Pancreas (tissue), 10 donors: ENCODE data around the gene C1QB. TPM values are rescaled to one million over a fixed set of nuclear protein-coding genes. Genes with fewer than 3 reads are reported as not detected.

ENCODE experiments used
- ATAC-seq, 4 donors: fragments of 200-7000 bp; cut with Tn5 transposase; one replicate each; pipeline versions ENCODE4 v1.8.0 to v1.9.1; 2020; ENCODE audit warnings: mild to moderate bottlenecking in 4 of 4, moderate library complexity in 4 of 4
- DNase-seq, 6 donors: peaks; one replicate each; pipeline ENCODE4 v3.0.0-alpha.2; 2020
- FAIRE-seq: peaks from 2 replicates; lab custom pipeline; 2012; peaks lifted over from hg19 to GRCh38; lab: Jason Lieb, UNC
- H3K27ac ChIP-seq, 4 donors: fragments of 200-600 bp; sonication (generic); 1 replicate in 3 of 4; 2 replicates in 1 of 4; pipeline versions ENCODE4 v1.5.0 to v1.8.0; 2020
- H3K27me3 ChIP-seq, 4 donors: fragments of 200-600 bp; one replicate each; pipeline ENCODE4 v1.8.0; 2021
- H3K36me3 ChIP-seq, 3 donors: fragments of 200-600 bp; sonication (generic) in 1 of 3; one replicate each; pipeline versions ENCODE4 v1.5.0 to v1.8.0; 2020 to 2021
- H3K4me1 ChIP-seq, 3 donors: fragments of 200-600 bp; one replicate each; pipeline ENCODE4 v1.8.0; 2021
- H3K4me3 ChIP-seq, 4 donors: fragments of 200-600 bp; sonication (generic) in 2 of 4; one replicate each; pipeline versions ENCODE4 v1.5.0 to v1.8.0; 2020 to 2021
- H3K9me3 ChIP-seq, 4 donors: fragments of 200-600 bp; one replicate each; pipeline ENCODE4 v1.8.0; 2021
- CTCF ChIP-seq, 4 donors: fragments of 200-600 bp; sonication (generic) in 3 of 4; IDR thresholded peaks; one replicate each; pipeline versions ENCODE4 v1.5.0 to v1.8.0; 2021; ENCODE audit warnings: antibody characterized with exemption in 4 of 4
- WGBS, 2 donors: extraction: QIAGEN DNeasy Blood & Tissue Kit; methylation state at CpG; one replicate each; pipeline ENCODE4 v1.1.7; 2013; 5-methylcytosine and 5-hydroxymethylcytosine counted together
- intact Hi-C, 3 donors: fragments of 100-400 bp; cut with DNase I; formaldehyde crosslinking; loops; one replicate each; pipeline versions ENCODE4 v1.11.1 to v1.14.2; 2022
- polyA plus RNA-seq, 2 donors: library from polyadenylated mRNA; stranded (reverse); fragments of 200-250 nt; gene quantifications; one replicate each; pipeline ENCODE4 v1.2.3, GENCODE V29; 2013
- total RNA-seq, 6 donors: library from RNA; stranded (reverse); fragmentation: NEBNext Ultra II Directional in 4 of 6; extraction: Animal tissue kit (Norgen Biotek cat#: 25700) in 4 of 6; gene quantifications; one replicate each; pipeline versions ENCODE4 v1.2.1 to v1.2.4, GENCODE V29; 2021 to 2023
- donor health status: healthy with polysubstance abuse.
- donor health status: DM: no; HTN: no; CAD: no; lungs with moderate emphysema.
- donor health status: DM: no; HTN: no; CAD: no.
- donor health status: control.
- donor health status: control.
- donor health status: Bipolar disorder and iron deficiency.
- donor health status: DM: yes; HTN: yes; CAD: no.
- donor health status: DM: no; HTN: no; CAD: no.
- donor health status: DM: no; HTN: no; CAD: no.
- donor health status: DM: yes; HTN: yes; CAD: no.

The C1QB gene
- total and polyA plus RNA-seq, 8 donors, result 4.2 to 145 (median 17.1) TPM

- TF ChIP-seq CTCF (IDR thresholded peaks at IDR 0.05), result no peak
- H3K27ac ChIP-seq, result no peak overlapping the region
- H3K36me3 ChIP-seq, result no peaks in the 10 kb centered on the region
- 65 to 71% methylated on average over 10 of the region's 10 CpGs for WGBS, 2 donors
- H3K9me3 ChIP-seq, result no peaks in the 10 kb centered on the region
- intact Hi-C loops, result no loop called here
- FAIRE-seq (no peak), ATAC-seq (no peak), DNase-seq (no peak)
- no peak overlapping the region for H3K4me3 ChIP-seq
- H3K27me3 ChIP-seq, result no peaks in the 10 kb centered on the region
- no peaks in the 10 kb centered on the region for H3K4me1 ChIP-seq
Observed at GRCh38 chr1:22685591-22686059, 32.6 kb downstream of the C1QB start.

- Histone ChIP-seq H3K4me3 (no peak overlapping the region), H3K27ac (no peak overlapping the region), H3K36me3 (no peaks in the 10 kb centered on the region), H3K27me3 (no peaks in the 10 kb centered on the region), H3K9me3 (no peaks in the 10 kb centered on the region), H3K4me1 (no peaks in the 10 kb centered on the region)
- no peak for DNase-seq
- intact Hi-C loops, result no loop called here
- no peak for TF ChIP-seq CTCF (IDR thresholded peaks at IDR 0.05)
- WGBS, 2 donors, result 77 to 85% methylated on average over 2 of the region's 2 CpGs
- no peak for FAIRE-seq
- ATAC-seq, result no peak
Observed at GRCh38 chr1:22687191-22687590, 34.2 kb downstream of the C1QB start.

- no peaks in the 10 kb centered on the region for H3K36me3 ChIP-seq
- no peaks in the 10 kb centered on the region for H3K27me3 ChIP-seq
- no peak for TF ChIP-seq CTCF (IDR thresholded peaks at IDR 0.05)
- FAIRE-seq (no peak), DNase-seq (no peak), ATAC-seq (no peak)
- intact Hi-C loops, result no loop called here
- no peaks in the 10 kb centered on the region for H3K9me3 ChIP-seq
- no peaks in the 10 kb centered on the region for H3K4me1 ChIP-seq
- H3K27ac ChIP-seq, result no peak overlapping the region
- no peak overlapping the region for H3K4me3 ChIP-seq
Observed at GRCh38 chr1:22688466-22688865, 35.4 kb downstream of the C1QB start.

GRCh38 chr1:22689505-22689904, 36.5 kb downstream of the C1QB start:
- 79 to 82% methylated on average over 11 of the region's 11 CpGs for WGBS, 2 donors
- no peak overlapping the region for H3K27ac ChIP-seq
- no peak overlapping the region for H3K4me3 ChIP-seq
- DNase-seq (no peak), FAIRE-seq (no peak), ATAC-seq (no peak)
- no peaks in the 10 kb centered on the region for H3K27me3 ChIP-seq
- no peaks in the 10 kb centered on the region for H3K36me3 ChIP-seq
- intact Hi-C loops, result no loop called here
- H3K4me1 ChIP-seq, result no peaks in the 10 kb centered on the region
- no peak for TF ChIP-seq CTCF (IDR thresholded peaks at IDR 0.05)
- H3K9me3 ChIP-seq, result no peaks in the 10 kb centered on the region

- no peaks in the 10 kb centered on the region for H3K27me3 ChIP-seq
- no peak for TF ChIP-seq CTCF (IDR thresholded peaks at IDR 0.05)
- H3K4me1 ChIP-seq, result no peaks in the 10 kb centered on the region
- 74 to 75% methylated on average over 13 of the region's 13 CpGs for WGBS, 2 donors
- FAIRE-seq (no peak), DNase-seq (no peak), ATAC-seq (no peak)
- H3K4me3 ChIP-seq, result no peak overlapping the region
- intact Hi-C loops, result no loop called here
- H3K27ac ChIP-seq, result no peak overlapping the region
- no peaks in the 10 kb centered on the region for H3K36me3 ChIP-seq
- H3K9me3 ChIP-seq, result no peaks in the 10 kb centered on the region
Observed at GRCh38 chr1:22691031-22691753, 38.2 kb downstream of the C1QB start.
